Inflammatory macrophage treated with lipopolysaccharide for 1 hour (primary cell): ENCODE data around the gene SCML1.

Experiments used
- DNase-seq, 2 donors: peaks; one replicate each; pipeline ENCODE4 v3.0.0-alpha.2; 2020 to 2022

The SCML1 gene

DNA sequence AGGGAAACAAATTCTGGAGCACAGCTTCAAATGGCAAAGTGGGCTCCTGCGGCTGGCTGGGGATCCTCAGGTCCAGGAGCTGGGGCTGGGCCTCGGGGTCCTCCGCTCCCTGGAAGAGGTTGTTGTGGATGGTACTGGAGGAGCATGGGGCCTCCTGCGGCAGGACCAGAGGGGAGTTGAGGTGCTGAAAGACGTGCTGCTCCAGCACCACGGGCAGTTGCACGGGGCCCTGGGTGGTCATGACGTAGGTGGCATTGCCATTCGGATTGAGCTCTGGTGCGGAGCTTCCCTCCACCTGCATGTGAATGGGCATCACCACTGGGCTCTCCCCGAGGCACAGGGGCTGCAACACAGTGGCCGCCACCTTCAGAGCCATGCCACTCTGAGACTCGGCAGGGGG lies 64.1 kb downstream of the SCML1 start:
- no peak for DNase-seq

GRCh38 chrX:17802756-17803155 lies 65.5 kb downstream of the SCML1 start:
- DNase-seq = no peak

- DNase-seq = no peak
These were observed 66.2 kb downstream of the SCML1 start for GRCh38 chrX:17803449-17803848.
